Skeletal muscle cell (primary cell): ENCODE measurements around the gene ENPP5.
"Not testable (repeated sequence)": the region's sequence is repeated elsewhere in the genome, so short reads cannot be mapped to it uniquely, and the experiment has no call there.

Experiments
- DNase-seq: peaks from one replicate; pipeline ENCODE4 v3.0.0-alpha.2; 2010; ENCODE audit warnings: low read depth
- H3K4me3 ChIP-seq: 2 replicates; pipeline ENCODE4 v1.5.1; 2011; ENCODE audit warnings: low read depth, mild to moderate bottlenecking, control low read depth, low read length, moderate library complexity

ENPP5 gene

DNA sequence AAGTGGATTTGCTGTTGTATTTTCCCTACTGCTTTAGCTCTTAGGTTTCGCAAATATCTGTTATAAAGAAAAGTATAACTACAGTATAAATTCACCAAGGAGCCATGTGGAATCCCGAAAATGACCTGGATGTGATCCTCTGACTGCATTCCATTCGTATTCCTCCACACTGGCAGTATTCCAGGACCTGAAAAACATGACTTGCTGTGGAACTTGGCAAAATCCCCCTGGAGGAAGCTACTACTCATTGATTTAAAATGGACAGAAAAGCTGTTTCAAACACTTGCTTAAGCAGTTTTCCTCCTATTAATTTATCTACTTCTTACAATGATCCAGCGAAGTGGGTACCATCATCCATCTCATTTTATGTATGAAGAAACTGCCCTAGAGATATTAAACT, 13.3 kb upstream of the ENPP5 start:
- peak; percentile 79 for DNase-seq
- no peak overlapping the region for H3K4me3 ChIP-seq

DNA sequence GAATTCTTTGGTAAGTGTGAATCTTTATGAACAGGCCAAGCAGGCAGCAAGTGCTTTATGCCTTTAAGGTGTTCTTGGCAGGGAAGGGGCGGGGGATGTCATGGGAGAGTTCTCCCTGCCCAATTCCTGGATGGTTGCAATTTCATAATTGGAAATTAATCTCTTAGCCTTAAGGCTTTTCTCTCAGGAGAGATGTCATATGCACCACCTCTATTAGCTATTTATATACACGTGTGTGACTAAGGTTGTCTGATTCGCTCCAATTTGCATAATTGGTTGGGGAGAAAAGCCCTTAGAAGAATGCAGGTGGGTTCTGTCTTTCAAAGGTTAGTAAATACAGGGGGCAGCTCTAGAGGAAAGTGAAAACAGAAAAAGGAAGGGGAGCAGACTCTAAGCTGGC, 5.2 kb upstream of the ENPP5 start:
- H3K4me3 ChIP-seq = no peak overlapping the region
- DNase-seq = no peak

DNA sequence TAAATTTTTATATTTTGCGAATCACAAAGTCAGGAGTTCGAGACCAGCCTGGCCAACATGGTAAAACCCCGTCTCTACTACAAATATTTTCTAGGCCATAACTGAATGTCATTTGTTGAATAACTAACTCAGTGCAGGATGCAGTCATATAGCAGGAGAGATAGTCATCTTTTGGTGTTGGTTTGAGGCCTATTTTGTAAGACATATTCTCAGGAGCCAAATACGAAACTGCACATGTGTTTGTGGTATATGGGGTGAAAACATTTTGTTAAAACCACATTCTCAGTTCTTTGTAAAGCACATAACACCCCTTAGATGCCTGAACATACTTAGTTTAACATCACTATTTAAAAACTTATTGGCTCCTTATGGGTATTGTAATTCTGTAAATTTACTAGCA, 4.7 kb upstream of the ENPP5 start:
- no peak for DNase-seq
- H3K4me3 ChIP-seq = no peak overlapping the region

DNA sequence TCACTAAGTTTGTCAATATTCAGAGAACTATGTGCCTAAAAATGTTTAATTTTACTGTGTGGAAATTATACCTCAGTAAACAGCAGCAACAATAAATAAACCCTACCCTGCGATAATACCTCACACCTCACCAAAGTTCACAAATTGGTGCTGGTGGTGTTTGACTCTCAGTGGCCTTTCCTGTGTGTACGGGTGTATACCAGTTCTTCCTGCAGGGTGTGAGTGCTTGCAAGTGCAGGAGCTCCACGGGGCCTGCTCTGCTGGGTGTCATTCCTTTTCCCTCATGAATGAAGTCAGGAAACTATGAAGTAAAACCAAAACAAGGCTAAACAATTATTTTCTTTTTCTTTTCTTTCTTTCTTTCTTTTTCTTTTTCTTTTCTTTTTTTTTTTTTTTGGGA, 4.1 kb upstream of the ENPP5 start:
- no peak for DNase-seq
- H3K4me3 ChIP-seq = no peak overlapping the region

DNA sequence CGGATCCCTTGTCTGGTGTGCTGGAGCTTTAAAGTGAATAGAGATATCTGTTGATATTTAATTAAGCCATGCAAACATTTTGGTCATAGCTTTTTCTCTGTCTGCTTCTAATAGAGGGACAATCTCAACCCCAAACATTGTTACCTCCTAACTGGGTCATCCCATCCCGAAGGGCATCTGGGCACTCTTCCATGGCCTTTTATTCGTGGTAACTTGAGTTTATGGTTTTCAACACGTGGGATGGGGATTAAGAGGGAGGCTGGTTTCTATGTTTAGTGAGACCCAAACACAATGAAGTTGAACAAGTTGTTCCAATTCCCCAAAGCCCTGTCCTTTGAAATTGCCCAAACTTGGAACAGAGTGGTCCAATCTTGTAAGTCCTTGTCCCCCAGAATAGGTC, 1.4 kb upstream of the ENPP5 start:
- no peak overlapping the region for H3K4me3 ChIP-seq
- no peak for DNase-seq

DNA sequence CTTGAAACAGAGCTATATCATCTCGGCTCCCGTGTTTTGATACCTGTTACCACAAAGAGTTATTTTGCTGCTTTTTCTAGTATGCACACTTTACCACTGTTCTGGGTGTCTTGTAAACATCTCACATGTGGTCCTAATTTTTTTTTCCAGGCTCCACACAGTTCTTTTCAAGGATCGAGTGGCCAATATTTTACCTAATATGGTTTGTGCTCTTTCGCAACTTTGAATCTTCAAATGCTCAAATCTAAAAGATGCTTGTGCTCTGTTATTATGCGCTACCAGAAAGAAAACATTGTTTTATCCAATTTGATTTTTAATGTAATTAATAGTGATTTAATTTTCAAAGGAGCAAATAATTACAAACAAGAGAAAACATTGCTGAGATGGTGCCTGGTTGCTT, 10.7 kb downstream of the ENPP5 start:
- no peak overlapping the region for H3K4me3 ChIP-seq
- DNase-seq = no peak

DNA sequence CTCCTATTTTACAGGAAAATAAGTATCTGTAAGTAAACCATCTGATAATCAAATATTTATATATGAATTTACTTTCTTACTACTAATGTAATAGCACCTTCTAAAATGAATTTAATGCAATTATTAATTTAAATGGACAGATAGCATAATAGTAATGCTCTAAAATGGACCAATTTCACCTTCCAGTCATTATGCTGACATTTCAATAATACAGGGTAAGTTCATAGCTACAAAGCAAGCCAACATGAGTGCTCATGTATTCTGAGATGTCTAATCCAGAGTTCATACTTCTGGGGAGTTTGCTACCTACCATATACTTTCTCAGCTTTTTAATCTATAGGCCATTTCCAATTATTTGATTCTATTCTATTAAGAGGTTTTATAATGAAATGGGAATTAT, 11.6 kb downstream of the ENPP5 start:
- H3K4me3 ChIP-seq = no peak overlapping the region
- DNase-seq = no peak

DNA sequence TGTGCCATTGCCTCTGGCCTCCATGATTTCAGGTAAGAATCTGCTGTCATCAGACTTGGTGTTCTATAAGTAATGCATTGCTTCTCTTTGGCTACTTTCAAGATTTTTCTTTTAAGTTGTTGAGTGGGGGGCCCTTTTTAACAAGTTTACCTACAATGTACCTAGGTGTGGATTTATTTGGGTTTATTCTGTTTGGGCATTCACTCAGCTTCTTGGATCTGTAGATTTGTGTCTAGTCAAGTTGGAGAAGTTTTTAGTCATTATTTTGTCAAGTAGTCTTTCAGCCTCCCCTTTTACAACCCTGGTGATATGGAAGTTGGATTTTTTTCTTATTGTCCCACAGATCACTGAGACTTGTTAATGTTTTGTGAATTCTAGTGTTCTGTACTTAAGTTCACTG, 14.1 kb downstream of the ENPP5 start:
- no peak for DNase-seq
- H3K4me3 ChIP-seq = no peak overlapping the region

DNA sequence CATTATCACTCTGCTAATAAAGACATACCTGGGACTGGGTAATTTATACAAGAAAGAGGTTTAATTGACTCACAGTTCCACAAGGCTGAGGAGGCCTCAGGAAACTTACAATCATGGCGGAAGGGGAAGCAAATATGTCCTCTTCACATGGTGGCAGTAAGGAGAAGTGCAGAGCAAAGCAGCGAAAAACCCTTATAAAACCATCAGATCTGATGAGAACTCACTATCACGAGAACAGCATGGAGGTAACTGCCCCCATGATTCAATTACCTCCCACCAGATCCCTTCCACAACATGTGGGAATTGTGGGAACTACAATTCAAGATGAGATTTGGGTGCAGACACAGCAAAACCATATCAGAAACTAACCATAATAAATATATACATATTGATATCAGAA, 21.7 kb downstream of the ENPP5 start:
- not testable (repeated sequence) for H3K4me3 ChIP-seq, DNase-seq

DNA sequence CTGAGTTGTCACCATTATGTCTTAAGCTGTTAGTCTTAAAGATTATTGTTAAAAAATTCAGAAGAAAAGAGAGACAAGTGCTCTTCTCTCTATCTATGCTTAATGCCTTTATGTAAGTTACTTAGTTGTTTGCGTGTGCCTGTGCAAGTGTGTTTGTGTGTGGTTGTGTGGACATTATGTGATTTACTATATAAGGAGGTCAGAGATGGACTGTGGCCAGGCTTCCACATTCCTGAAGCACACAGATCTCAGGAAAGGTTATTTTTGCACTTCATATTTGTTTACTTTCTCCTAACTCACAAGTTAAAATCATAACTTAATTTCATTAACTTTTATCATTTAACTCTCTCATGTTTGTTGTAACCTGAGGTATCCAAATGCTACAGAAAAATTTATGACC, 26.5 kb downstream of the ENPP5 start:
- no peak overlapping the region for H3K4me3 ChIP-seq
- DNase-seq = no peak

DNA sequence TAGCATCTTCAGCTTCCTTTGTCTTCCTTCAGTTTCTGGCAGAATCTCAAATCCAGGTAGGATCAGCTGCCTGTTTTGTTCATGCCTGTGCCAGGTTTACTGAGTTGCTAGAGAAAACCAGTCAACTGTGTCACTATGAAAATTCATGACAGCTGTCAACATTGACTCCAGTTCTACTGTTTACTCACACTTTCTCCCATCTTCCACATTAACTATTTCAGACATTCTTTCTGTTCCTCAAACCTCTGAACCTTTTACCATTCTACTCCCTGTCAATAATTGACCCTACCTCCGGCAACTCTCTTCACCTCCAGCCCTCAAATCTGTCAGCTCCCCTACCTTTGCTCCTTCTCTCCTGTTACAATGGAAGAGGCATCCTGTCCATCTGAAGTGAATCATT, 32.5 kb downstream of the ENPP5 start:
- DNase-seq = no peak
- no peak overlapping the region for H3K4me3 ChIP-seq

DNA sequence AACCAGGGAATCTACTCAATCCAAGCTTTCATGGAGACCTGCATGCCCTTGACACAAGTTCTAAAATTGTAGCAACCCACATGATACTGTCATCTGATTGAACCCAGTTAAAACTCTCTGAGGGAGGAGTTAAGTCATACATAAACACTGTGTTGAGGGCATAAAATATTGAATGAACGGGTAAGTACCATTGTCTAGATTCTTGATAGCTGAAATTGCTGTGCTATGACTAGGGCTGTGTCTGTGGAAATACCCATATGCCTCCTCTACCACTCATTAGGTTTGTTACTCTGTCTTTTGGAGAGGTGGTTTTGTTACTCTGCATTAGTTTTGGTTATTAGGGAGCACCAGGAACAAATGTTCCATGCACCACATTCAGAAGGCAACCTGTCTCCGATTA, 33.4 kb downstream of the ENPP5 start:
- no peak overlapping the region for H3K4me3 ChIP-seq
- DNase-seq = no peak

DNA sequence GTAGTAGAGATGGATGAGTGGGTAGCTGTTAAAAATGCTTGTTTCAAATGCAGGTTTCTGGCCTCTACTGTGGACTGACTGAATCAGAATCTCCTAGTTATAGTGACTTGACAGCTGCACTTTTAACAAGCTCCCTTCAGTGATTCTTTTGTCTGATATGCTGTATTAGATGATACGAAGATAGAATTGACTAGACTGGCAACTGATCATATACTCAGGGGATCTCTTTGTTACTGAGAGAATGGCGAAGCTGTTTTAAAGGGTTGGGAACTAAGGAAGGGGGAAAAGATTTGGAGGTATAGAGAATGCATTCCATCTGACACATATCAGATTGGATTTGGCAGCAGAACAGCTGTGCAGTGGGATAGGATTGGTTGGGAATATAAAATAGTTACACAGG, 33.9 kb downstream of the ENPP5 start:
- DNase-seq = no peak
- H3K4me3 ChIP-seq = no peak overlapping the region

DNA sequence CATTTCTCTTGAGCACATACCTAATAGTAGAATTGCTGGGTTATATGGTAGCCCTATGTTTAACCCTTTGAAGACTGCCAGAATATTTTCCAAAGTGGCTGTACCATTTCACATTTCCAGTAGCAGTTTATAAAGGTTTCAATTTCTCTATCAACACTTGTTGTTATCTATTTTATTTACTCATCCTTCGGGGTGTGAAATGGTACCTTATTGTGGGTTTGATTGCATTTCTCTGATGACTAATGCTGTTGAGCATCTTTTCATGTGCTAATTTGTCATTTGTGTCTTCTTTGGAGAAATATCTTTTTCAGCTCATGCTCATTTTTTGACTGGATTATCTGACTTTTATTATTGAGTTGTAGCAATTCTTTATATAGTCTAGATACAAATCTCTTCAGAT, 35.6 kb downstream of the ENPP5 start:
- no peak for DNase-seq
- no peak overlapping the region for H3K4me3 ChIP-seq

DNA sequence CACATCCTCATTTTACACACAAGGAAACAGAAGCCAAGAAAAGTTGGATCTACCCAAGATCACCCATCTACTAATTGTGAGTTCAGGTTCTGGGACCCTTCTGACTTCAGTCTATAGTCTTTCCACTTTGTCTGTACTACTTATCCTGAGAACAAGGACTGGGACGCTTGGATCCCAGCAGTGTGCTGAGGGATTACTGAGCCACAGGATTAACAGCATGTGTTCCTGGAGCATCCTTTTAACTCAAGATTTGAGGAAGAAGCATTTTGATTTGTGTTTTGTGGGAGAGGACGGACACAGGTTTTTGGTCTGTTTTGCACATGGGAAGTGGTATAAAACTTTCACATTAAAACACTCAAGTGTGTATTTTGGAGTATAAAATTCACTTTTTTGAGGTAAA, 36.6 kb downstream of the ENPP5 start:
- no peak for DNase-seq
- H3K4me3 ChIP-seq = no peak overlapping the region

DNA sequence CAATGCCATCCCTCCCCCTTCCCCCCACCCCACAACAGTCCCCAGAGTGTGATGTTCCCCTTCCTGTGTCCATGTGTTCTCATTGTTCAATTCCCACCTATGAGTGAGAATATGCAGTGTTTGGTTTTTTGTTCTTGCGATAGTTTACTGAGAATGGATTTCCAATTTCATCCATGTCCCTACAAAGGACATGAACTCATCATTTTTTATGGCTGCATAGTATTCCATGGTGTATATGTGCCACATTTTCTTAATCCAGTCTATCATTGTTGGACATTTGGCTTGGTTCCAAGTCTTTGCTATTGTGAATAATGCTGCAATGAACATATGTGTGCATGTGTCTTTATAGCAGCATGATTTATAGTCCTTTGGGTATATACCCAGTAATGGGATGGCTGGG, 39.5 kb downstream of the ENPP5 start:
- not testable (repeated sequence) for DNase-seq, H3K4me3 ChIP-seq

DNA sequence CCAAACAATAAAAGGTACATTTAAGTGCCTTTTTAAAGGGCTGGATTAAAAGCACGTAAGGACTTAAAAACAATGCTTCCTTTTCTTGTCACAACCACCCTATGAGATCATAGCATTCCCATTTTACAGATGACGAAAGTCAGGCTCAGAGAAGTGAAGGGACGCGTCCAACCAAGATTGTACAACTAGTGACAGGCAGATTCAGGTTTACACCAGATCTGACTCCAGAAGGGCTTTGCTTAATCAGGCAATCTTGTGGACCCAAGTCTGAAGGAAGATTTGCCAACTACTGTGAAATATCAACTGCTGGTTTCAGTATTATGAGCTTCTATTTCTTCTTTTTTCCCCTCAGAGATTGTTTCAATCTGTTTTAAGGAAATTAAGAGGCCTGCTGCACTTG, 40.1 kb downstream of the ENPP5 start:
- DNase-seq = no peak
- H3K4me3 ChIP-seq = no peak overlapping the region

DNA sequence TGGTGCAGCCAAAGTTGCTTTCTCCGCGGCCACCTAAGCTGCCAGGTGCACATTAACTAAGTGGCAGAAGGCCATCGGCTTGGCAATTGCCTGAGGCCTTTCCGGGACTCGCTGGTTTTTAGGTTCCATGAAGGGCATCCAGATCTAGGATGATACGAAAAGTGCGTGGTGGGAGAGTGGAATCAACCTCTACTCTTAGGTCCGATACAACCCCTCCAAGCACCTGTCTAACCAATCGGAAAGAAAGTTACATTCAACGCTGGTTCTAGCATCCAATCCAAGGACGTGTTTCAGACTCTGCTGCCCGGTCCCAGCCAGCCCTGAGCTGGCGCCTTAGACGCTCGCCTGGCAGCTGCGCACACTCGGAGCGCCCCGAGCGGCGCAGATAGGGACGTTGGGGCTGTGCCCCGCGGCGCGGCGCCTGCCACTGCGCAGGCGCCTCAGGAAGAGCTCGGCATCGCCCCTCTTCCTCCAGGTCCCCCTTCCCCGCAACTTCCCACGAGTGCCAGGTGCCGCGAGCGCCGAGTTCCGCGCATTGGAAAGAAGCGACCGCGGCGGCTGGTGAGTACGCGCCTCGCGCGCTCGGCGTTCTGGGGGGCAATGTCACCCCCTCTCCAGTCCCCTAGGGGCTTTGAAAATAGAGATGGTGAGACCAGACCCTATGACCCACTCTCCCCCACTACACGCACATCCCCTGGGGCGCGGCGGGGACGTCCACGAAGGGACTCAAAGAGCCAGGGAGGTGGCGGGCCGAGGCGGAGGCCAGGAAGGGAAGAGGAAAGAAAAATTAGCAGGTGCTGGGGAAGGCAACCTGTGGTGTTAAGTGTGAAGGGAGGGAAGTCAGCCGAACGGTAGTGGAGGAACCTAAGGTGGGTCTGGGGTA, 40.9 kb downstream of the ENPP5 start, which contains the start of gene ENPP4:
TSS of gene ENPP4 (plus strand) at position 361 of the 883 bp plus-strand sequence. CDS start 9,595 bp downstream, outside the sequence.
- peak; percentile 4 for DNase-seq
- H3K4me3 ChIP-seq = peak within 1 kb of the TSS; percentile 48

DNA sequence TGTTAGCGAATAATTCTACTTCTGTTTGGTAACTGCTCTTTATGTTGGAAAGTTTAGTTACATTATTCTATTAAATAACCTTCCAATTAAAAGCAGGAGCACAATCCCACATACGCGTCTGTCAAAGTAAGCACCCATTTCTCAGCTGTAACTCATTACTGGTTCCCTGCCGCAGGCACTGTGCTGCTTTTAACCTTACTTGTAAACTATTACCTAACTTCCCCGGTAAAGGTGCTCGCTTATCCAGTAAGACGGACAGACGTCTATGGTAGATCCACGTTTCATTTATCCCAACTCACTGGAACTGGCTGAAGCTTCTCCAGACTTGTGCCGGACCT, 41.5 kb downstream of the ENPP5 start:
- DNase-seq = no peak
- H3K4me3 ChIP-seq = peak overlapping the region; percentile 48

DNA sequence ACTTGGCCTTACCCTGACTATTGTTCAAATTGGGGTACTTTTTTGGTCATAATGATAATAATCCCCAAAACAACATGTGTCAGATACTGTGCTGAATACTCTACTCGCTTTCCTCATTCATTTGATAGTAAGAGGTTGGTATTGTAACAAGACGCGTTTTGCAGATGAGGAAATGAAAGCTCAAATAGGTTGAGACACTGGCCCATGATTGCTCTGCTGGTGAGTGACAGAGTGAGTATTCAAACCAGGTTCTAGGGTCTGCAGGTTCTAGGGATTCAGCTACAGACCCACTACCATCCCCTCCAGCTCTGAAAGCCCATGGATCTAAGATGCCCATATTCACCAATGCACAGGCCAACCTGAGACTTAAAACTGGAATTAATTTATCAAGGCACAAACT, 42.3 kb downstream of the ENPP5 start:
- DNase-seq = no peak
- no peak overlapping the region for H3K4me3 ChIP-seq

DNA sequence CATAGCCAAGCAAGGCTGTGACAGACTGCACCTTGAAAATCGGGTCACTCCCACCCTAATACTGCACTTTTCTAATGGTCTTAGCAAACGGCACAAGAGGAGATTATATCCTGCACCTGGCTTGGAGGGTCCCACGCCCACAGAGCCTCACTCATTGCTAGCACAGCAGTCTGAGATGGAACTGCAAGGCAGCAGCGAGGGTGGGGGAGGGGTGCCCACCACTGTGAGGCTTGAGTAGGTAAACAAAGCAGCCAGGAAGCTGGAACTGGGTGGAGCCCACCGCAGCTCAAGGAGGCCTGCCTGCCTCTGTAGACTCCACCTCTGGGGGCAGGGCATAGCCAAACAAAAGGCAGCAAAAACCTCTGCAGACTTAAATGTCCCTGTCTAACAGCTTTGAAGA, 51.1 kb downstream of the ENPP5 start:
- not testable (repeated sequence) for DNase-seq, H3K4me3 ChIP-seq

DNA sequence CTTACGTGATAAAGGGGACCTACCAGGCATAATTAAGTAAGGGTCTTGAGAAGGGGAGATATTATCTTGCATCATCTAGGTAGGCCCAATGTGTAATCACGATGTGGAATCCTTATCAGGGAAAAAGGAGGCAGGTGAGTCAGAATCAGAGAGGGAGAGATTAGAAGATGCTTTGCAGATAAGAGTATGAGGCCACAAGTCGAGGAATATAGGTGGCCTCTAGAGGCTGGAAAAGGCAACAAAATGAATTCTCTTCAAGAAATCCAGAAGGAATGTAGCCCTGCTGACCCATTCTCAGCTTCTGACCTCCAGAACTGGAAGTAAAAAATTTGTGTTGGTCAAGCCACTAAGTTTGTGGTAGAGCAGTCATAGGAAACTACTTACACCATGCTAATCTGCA, 51.9 kb downstream of the ENPP5 start:
- no peak overlapping the region for H3K4me3 ChIP-seq
- no peak for DNase-seq
